HAP-1 (cell line): ENCODE measurements around the gene NR0B2.
"Not testable (repeated sequence)": the region's sequence is repeated elsewhere in the genome, so short reads cannot be mapped to it uniquely, and the experiment has no call there.

ENCODE experiments used
- DNase-seq, 2 experiments: peaks; one replicate each; pipeline ENCODE4 v3.0.0-alpha.2; 2016 to 2020; ENCODE audit warnings: low spot score in 2 of 2
- H3K27me3 ChIP-seq: fragments of 250-450 bp; sonication (Bioruptor Pico); 2 replicates; pipeline ENCODE4 v1.5.1; 2020; ENCODE audit warnings: low read depth, mild to moderate bottlenecking, moderate library complexity
- H3K36me3 ChIP-seq: fragments of 250-450 bp; sonication (Bioruptor Pico); replicated peaks from 2 replicates; pipeline ENCODE4 v1.5.1; 2020; ENCODE audit warnings: mild to moderate bottlenecking
- H3K4me1 ChIP-seq: fragments of 250-450 bp; sonication (Bioruptor Pico); 2 replicates; pipeline ENCODE4 v1.5.1; 2020; ENCODE audit warnings: mild to moderate bottlenecking
- H3K4me3 ChIP-seq: fragments of 250-450 bp; sonication (Bioruptor Pico); 2 replicates; pipeline ENCODE4 v1.5.1; 2020; ENCODE audit warnings: mild to moderate bottlenecking, moderate library complexity
- H3K9me3 ChIP-seq: fragments of 250-450 bp; sonication (Bioruptor Pico); 2 replicates; pipeline ENCODE4 v1.5.1; 2020; ENCODE audit warnings: mild to moderate bottlenecking, moderate library complexity
- in situ Hi-C: fragments of 300-500 bp; cut with MboI; formaldehyde crosslinking; loops from 3 replicates; pipeline ENCODE4 v1.14.3; 2020; ENCODE audit warnings: low sequenced_read_pairs, inconsistent platforms, mixed read lengths

NR0B2 gene

DNA sequence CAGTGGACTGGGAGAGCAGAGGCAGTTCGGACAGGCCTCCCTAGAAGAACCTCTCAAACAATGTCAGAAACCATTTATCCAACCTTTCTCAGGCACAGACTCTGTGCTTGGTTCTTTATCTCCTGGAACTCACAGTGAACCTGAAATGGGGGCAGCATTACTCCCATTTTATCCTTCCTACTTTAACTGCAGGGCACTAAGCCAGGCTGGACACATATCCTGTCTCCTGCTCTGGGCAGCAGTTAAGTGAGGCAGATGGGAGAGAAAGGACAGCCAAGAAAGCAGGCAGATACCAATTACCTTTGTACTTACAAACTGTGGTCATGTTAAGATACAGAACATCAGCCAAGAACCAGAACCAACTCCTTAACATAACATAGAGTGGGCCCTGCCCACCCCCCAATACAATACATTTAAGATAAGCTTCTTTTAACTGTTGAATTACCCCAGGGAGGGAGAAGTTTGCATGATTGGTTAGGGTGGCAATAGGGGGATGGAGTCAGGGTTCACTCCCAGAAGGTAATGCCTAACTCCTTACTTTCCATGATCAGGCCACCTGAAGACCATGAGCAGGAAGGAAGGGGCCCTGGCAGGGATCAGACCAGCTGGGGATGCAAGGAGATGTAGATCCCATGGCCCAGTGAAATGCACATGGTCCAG, 35.6 kb upstream of the NR0B2 start:
- Histone ChIP-seq H3K27me3 (no peaks in the 10 kb centered on the region), H3K9me3 (no peaks in the 10 kb centered on the region), H3K4me3 (no peak overlapping the region), H3K4me1 (no peaks in the 10 kb centered on the region), H3K36me3 (peaks cover 26% of the 10 kb centered on the region)
- DNase-seq: no peak
- in situ Hi-C loops: no loop called here

DNA sequence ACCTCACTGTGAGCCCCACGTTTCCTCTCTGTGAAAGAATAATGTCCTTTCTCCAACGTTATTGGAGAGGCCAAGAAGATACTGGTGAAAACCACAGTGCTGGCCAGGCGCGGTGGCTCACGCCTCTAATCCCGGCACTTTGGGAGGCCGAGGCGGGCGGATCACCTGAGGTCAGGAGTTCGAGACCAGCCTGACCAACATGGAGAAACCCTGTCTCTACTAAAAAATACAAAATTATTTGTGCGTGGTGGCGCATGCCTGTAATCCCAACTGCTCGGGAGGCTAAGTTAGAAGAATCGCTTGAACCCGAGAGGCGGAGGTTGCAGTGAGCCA, 34.9 kb upstream of the NR0B2 start:
- H3K4me3 ChIP-seq, DNase-seq, H3K27me3 ChIP-seq, H3K4me1 ChIP-seq, H3K9me3 ChIP-seq, in situ Hi-C loops: not testable (repeated sequence)
- H3K36me3 ChIP-seq: peaks cover 33% of the 10 kb centered on the region

DNA sequence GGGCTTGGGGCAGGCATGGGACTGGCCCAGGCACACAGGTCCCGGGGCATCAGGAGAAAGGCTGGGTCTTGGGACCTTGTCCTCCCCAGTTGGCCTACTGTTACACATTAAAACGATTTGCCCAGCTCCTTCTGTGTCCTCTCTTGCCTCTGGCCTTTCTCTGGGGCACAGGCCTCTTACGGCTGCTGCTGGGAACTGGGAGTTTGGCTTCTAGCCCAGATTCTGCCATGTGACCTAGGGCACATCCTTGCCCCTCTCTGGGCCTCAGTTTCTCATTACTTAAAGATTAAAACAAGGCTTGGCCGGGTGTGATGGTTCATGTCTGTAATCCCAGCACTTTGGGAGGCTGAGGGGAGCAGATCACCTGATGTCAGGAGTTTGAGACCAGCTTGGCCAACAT, 32.5 kb upstream of the NR0B2 start:
- Histone ChIP-seq H3K4me1 (no peaks in the 10 kb centered on the region), H3K4me3 (no peak overlapping the region), H3K36me3 (peaks cover 57% of the 10 kb centered on the region), H3K27me3 (no peaks in the 10 kb centered on the region), H3K9me3 (no peaks in the 10 kb centered on the region)
- DNase-seq: no peak
- in situ Hi-C loops: no loop called here

DNA sequence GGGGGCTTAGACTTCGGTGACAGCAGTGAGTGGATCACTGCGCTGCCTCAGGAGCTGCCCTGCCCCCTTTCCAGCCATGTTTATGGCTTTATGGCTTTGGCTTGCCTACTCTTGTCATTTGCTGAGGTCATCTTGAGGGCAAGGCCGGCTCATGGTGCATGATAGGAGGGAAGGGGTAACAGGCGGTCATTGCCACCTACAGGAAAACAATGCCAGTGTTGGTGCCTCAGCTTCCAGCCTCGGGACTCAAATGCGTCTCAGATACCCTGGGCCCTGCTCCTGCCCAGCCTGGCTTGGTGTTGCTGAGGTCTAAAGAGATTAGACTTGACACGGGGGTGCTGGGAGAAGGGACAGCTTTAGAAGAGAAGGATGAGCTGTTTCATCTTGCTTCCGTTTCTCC, 32.0 kb upstream of the NR0B2 start:
- Histone ChIP-seq H3K27me3 (no peaks in the 10 kb centered on the region), H3K36me3 (peaks cover 59% of the 10 kb centered on the region), H3K4me3 (no peak overlapping the region), H3K4me1 (no peaks in the 10 kb centered on the region), H3K9me3 (no peaks in the 10 kb centered on the region)
- in situ Hi-C loops: no loop called here
- no peak for DNase-seq

DNA sequence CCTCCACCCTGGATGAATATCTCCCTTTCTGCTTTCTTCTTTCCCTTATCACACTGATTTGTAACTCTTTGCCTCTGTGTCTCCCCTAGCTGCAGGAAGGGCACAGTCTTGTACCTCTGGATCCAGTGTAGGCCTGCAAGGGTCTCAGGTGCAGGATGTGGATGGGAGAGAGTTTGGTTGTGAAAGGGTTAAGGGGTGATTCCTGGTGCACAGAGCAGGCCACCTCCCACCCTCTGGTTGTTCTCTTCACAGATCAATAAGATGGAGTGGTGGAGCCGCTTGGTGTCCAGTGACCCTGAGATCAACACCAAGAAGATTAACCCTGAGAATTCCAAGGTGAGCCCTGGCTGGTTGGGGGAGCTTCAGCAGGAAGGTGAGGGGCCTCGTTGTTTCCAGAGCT, 31.4 kb upstream of the NR0B2 start:
- no peak for DNase-seq
- Histone ChIP-seq H3K9me3 (no peaks in the 10 kb centered on the region), H3K4me3 (no peak overlapping the region), H3K36me3 (peaks cover 59% of the 10 kb centered on the region), H3K4me1 (no peaks in the 10 kb centered on the region), H3K27me3 (no peaks in the 10 kb centered on the region)
- in situ Hi-C loops: no loop called here

DNA sequence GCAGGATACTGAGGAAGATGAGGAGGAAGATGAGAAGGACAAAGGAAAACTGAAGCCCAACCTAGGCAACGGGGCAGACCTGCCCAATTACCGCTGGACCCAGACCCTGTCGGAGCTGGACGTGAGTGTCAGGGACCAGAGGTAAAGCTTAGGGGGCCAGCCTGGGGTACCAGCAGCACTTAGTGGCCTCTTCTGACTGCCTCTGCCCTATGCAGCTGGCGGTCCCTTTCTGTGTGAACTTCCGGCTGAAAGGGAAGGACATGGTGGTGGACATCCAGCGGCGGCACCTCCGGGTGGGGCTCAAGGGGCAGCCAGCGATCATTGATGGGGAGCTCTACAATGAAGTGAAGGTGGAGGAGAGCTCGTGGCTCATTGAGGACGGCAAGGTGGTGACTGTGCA, 28.9 kb upstream of the NR0B2 start:
- Histone ChIP-seq H3K9me3 (no peaks in the 10 kb centered on the region), H3K27me3 (no peaks in the 10 kb centered on the region), H3K4me1 (no peaks in the 10 kb centered on the region), H3K36me3 (peaks cover 67% of the 10 kb centered on the region), H3K4me3 (no peak overlapping the region)
- in situ Hi-C loops: no loop called here
- no peak for DNase-seq

DNA sequence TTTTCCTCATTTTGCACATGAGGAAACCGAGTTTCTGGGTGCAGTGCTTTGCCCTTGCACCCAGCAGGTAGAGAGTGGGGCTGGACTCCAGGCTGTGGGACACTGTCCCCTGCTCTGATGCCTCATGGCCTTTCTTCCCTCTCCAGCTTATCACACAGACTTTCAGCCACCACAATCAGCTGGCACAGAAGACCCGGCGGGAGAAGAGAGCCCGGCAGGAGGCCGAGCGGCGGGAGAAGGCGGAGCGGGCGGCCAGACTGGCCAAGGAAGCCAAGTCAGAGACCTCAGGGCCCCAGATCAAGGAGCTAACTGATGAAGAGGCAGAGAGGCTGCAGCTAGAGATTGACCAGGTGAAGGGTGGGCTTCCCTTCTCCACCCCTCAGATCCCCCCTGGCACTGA, 27.5 kb upstream of the NR0B2 start:
- Histone ChIP-seq H3K9me3 (no peaks in the 10 kb centered on the region), H3K36me3 (peaks cover 71% of the 10 kb centered on the region), H3K4me1 (no peaks in the 10 kb centered on the region)

DNA sequence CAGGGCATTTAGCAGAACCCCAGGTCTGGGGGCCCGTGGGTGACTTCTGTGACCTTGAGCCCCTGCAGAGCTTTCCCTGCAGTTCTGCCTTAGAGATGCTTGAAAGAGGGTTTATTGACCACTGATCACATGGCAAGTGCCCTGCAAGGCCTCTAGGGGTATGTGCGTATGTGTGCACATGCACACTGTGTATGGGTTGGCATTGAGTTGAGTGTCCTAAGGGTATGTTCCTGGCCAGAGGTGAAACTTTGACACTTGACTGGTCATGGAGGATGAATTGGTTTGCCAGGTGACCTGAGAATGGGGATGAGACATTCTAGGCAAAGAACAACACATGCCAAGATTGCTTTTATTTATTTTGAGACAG, 24.9 kb upstream of the NR0B2 start:
- H3K9me3 ChIP-seq: no peaks in the 10 kb centered on the region
- no peaks in the 10 kb centered on the region for H3K27me3 ChIP-seq
- no peaks in the 10 kb centered on the region for H3K4me1 ChIP-seq
- no peak for DNase-seq
- no peak overlapping the region for H3K4me3 ChIP-seq
- in situ Hi-C loops: no loop called here
- H3K36me3 ChIP-seq: peaks cover 62% of the 10 kb centered on the region

More for the DNA sequence above, 27.5 kb upstream of the NR0B2 start:
- Histone ChIP-seq H3K4me3 (no peak overlapping the region), H3K27me3 (no peaks in the 10 kb centered on the region)
- DNase-seq: no peak
- in situ Hi-C loops: no loop called here

DNA sequence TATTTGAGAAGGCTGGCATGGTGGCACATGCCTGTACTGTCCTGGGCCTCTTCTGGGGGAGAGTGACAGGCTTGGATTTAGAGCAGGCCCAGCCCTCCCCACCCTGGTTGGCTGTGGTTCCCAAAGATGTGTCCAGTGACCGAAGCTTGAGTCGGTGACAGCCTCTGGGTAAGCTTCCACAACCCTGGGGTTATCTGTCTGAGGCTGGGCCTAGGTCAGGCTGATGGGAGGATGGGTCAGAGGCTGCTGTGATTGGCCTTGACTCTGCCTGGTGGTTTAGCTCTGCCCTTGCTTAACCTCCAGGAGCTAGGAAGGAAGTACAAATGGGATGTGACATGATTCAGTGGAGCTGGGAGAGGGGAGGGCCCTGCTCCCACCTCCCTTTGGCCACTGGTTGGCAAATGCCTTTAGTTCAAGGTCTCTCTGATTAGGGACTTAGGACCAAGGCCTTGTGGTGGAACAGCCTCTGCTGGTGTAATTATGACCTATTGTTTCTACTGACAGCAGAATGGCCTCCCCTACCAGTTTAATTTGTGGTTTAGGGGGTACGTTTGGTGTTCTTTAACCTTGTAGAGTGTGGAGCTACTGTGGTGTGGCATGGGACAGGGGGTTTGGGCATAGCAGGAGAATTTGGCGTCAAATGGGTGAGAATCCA, 24.4 kb upstream of the NR0B2 start:
- H3K9me3 ChIP-seq: no peaks in the 10 kb centered on the region
- in situ Hi-C loops: no loop called here
- H3K27me3 ChIP-seq: no peaks in the 10 kb centered on the region
- DNase-seq: no peak
- H3K36me3 ChIP-seq: peaks cover 62% of the 10 kb centered on the region
- H3K4me1 ChIP-seq: no peaks in the 10 kb centered on the region
- no peak overlapping the region for H3K4me3 ChIP-seq

DNA sequence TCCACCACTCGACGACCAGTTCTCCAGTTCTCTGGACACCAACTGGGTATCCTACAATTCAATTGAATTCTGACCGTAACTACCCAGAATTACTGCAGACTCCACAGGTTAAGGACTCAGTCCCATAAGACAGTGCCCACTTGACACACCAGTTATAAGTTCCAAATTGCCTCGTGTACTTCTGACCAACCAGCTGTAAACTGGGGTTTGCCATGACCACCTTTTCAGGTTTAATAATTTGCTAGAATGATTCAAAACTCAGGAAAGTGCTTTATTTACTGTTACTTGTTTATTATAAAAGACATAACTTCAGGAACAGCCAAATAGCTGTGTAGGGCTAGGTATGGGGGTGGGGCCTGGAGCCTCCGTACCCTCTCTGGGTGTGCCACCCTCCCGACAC, 23.0 kb upstream of the NR0B2 start:
- in situ Hi-C loops: no loop called here
- no peaks in the 10 kb centered on the region for H3K9me3 ChIP-seq
- DNase-seq: no peak
- H3K36me3 ChIP-seq: peaks cover 56% of the 10 kb centered on the region
- no peak overlapping the region for H3K4me3 ChIP-seq
- H3K4me1 ChIP-seq: no peaks in the 10 kb centered on the region
- H3K27me3 ChIP-seq: no peaks in the 10 kb centered on the region

DNA sequence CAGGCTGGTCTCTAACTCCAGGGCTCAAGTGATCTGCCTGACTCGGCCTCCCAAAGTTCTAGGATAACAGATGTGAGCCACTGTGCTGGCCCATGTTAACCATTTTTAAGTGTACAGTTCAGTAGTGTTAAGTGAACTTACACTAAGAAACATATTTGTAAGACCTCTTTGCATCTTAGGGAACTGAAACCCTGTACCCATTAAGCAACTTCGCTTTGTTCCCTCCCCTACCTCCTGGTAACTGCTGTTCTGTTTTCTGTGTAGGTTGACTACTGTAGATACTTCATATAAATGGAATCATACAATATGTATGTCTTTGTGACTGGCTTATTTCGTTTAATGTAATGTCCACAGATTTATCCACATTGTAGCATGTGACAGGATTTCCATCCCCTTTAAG, 18.8 kb upstream of the NR0B2 start:
- in situ Hi-C loops: no loop called here
- Histone ChIP-seq H3K4me3 (no peak overlapping the region), H3K27me3 (no peaks in the 10 kb centered on the region), H3K36me3 (peaks cover 68% of the 10 kb centered on the region), H3K4me1 (no peaks in the 10 kb centered on the region), H3K9me3 (no peaks in the 10 kb centered on the region)
- DNase-seq: no peak

DNA sequence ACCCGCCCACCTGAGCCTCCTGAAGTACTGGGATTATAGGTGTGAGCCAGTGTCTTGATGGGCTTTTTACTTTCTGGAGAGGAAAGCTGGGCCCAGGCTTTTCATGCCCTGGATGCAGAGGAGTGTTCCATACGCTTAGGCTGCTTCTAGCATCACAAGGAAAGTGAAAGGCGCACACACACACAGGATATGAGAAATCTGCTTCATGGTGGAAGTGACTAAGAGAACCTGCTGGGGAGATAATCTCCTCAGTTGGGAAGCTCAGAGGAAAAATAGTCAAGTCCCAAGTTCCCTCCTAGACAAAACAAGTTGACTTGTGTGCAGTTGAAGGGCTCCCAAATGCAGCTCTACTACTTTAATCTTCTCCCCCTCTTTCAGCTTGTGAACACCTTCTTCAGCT, 9.9 kb upstream of the NR0B2 start:
- Histone ChIP-seq H3K4me3 (no peak overlapping the region; the same call in 1 of the 2 replicates), H3K4me1 (peaks cover 15% of the 10 kb centered on the region), H3K9me3 (no peaks in the 10 kb centered on the region), H3K36me3 (peaks cover 55% of the 10 kb centered on the region), H3K27me3 (no peaks in the 10 kb centered on the region)
- in situ Hi-C loops: no loop called here
- no peak for DNase-seq

DNA sequence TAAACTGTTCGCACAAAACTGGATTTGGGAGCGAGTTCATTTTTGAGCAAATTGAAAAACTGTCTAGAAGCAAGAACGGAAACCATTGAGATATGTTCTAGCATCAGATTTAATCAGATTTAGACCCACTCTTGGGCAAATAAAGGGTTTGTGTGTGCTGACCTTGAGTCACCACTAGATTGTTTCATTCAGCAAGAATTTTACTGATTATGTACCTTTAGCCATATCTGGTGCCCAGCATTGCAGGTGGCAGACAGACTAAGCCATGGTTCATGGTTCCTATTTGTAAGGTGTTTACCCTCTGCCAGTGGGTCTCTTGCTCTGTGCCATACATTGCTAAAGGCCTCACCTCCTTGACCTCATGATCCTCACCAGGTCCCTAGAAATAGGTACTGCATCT, 9.1 kb upstream of the NR0B2 start:
- H3K9me3 ChIP-seq: no peaks in the 10 kb centered on the region
- in situ Hi-C loops: no loop called here
- peaks cover 15% of the 10 kb centered on the region for H3K4me1 ChIP-seq
- H3K27me3 ChIP-seq: no peaks in the 10 kb centered on the region
- no peak for DNase-seq
- peaks cover 47% of the 10 kb centered on the region for H3K36me3 ChIP-seq
- H3K4me3 ChIP-seq: peak overlapping the region; percentile 90

DNA sequence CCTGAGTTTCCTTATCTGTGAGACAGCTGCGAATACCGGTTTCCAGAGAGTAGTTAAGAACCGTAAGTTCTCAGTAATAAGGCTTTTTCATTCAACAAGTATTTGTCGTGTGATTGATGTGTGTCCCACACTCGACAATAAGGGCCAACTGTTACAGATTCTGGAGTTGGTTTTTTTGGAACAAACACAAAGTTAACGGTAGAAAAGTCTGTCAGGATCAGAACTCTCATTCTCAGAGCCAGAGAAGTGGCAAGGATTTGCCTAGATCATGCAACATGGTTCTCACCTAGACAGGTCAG, 8.6 kb upstream of the NR0B2 start:
- Histone ChIP-seq H3K4me1 (peaks cover 15% of the 10 kb centered on the region), H3K27me3 (no peaks in the 10 kb centered on the region), H3K4me3 (peak overlapping the region; percentile 90), H3K36me3 (peaks cover 42% of the 10 kb centered on the region), H3K9me3 (no peaks in the 10 kb centered on the region)
- in situ Hi-C loops: no loop called here
- DNase-seq: no peak
